Amniotic stem cell (primary cell): ENCODE results near the gene IER5L.
A peak's percentile ranks its signal among the peaks of the same experiment; 100 is the strongest.

ENCODE experiments used
- DNase-seq: peaks from one replicate; lab custom pipeline; 2025; lab: John Stamatoyannopoulos, UW

IER5L gene

DNA sequence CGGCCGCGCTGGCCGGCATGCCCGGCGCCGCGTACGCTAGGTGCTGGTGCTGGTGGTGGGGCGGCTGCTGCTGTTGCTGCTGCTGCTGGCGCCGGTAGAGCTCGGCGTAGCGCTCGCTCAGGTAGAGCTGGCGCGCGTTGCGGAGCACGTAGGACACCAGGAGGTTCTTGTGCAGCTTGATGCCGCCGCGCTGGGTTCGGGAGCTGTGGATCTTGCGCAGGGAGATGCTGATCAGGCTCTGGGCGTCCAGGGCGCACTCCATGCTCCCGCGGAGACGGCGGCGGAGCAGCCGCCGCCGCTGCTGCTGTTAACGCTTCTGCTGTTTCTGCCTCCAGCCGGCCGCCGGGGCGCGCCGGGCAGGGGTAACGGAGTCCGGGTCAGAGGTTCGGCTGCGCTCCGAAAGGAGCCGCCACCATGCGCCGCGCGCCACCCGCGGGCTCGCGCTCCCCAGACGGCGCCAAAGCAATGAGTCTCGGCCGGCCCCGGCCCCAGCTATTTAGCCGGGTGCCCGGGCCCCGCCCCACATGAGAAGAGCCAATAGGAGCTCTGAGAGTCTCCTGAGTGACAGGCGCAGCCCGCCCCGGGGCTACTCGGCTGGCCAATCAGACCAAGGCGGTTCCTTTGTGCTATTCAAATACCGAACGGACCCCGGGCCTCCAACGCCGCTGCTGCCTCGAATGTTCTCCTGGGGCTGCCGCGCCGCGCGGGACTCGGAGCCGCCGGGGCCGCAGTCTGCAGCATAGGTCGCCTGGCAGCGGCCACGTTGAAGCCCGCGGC lies at the start of gene IER5L:
Gene IER5L, minus strand, starts transcription at position 471 of the 777 bp plus-strand sequence. Its CDS starts 209 bp downstream, at position 262.
- peak; percentile 96 for DNase-seq

DNA sequence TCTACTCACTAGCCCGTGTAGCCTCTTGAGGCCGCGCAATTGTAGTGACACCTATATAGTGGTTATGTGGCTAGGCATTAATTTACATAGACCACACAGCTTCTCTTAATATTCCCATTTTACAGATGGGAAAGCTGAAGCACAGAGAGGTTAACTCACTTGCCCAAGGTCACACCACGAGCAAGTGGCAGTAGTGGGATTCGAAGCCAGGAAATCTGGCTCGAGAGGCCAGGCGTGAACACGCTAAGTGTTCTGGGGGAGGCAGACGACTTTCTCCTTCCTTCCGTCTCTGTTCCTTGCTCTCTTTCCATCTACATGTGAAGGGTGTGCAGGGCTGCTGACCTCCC lies 49.8 kb upstream of the IER5L start:
- no peak for DNase-seq

DNA sequence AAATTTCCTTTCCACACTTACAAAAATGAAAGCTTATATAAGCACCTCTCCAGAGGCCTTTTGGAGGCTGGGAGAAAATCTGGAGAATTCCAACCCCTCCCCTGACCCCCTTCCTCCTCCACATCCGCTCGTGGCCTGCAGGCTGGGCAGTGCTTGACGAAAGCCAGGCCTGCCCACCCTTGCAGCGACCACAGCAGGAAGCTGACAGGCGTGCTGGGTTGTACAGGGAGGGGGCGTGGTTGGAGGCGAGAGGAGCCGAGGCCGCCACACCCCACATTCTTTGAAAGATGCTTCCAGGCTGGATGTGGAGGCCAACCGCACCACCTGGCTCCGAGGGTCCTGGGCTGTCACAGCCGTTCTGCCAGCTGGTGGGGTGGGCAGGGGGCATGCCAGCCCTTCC lies 47.8 kb upstream of the IER5L start:
- no peak for DNase-seq

DNA sequence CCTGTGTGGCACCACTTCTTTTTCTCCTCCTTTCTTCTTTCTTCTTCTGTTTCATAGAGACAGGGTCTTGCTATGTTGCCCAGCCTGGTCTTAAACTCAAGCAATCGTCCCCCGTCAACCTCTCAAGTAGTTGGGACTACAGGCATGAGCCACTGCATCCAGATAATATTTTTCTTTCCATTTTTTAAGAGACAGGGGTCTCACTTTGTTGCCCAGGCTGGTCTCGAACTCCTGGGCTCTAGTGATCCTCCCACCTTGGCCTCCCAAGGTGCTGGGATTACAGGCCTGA lies 47.4 kb upstream of the IER5L start:
- DNase-seq: no peak

DNA sequence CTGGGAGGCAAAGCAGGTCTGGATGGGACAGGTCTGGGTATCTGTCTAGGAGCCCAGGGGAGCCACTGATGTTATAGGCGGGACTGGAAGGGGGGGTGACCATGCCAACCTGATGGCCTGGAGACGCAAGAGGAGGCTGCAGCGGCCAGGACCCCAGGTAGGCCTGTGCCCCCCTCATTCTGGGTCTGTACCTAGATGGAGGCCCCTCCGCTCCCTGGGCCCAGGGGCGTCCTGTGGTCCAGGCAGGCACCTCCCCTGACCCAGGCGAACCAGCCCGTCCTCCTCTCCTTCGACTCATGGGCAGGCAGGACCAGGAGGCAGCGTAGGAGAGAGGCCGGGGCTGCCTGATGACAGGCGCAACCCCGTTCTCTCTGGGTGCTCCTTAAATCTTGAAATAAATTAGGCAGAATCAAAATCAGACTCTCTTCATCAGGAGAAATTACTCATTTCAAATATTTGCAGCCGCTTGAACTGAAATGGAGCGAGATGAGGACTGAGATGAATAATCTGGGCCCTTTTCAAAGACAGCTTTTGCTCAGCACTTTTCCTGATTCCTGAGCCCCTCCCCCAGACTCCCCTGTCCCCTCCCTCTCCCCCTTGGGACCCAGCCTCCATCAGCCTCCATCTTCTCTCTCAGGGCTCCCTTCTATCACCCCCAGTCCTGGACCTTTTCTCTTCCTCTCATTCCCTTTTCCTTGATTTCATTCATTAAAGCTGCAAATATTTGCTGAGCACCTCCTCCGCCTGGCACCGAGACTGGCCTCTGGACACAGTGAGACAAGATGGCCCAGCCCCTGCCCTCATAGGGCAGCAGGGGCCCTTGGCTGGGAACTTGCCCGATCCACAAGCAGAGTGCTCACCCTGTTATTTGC lies 46.8 kb upstream of the IER5L start:
- no peak for DNase-seq

DNA sequence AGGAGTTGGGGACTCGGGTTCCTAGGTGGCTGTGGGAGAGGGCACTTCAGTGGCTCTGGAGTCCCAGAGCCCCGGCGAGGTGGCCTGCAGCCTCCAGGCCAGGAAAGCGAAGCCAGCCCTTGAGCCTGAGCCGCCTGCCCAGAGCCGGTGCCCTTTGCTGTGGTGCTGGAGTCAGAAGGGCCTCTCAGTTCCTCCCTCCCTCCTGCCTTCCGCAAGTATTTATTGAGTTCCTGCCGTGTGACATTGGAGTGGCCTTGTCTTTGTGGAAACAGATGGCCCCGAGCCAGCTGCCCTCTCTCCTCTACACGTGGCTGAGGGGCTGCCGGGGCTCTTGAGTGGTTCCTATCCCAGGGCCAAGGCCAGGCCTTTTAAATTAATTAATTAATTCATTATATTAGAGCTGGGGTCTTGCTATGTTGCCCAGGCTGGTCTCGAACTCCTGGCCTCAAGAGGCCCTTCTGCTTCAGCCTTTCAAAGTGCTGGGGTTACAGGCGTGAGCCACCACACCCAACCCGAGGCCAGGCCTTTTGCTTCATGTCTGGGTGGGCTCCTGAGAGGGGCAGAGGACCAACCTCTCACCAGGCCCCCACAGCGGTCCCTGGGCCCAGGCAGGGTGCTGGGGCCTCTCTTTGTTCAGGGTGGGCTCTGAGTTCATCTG lies 45.6 kb upstream of the IER5L start:
- DNase-seq: no peak

DNA sequence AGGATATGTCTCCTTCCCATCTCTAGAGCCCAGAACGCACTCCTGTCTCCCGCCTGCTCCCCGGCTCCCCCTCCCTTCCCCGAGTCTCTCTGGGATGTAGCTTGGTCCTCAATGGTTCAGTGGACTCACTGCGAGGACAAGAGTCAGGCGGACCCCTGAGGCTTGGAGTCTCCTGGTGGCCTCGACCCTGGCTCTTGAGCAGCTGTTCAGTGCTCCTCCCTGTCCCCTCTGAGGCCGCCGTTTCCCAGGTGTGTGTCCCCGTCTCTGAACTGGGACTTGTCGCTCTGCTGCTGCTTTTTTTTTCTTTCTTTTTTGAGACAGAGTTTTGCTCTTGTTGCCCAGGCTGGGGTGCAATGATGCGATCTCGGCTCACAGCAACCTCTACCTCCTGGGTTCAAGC lies 44.8 kb upstream of the IER5L start:
- no peak for DNase-seq

DNA sequence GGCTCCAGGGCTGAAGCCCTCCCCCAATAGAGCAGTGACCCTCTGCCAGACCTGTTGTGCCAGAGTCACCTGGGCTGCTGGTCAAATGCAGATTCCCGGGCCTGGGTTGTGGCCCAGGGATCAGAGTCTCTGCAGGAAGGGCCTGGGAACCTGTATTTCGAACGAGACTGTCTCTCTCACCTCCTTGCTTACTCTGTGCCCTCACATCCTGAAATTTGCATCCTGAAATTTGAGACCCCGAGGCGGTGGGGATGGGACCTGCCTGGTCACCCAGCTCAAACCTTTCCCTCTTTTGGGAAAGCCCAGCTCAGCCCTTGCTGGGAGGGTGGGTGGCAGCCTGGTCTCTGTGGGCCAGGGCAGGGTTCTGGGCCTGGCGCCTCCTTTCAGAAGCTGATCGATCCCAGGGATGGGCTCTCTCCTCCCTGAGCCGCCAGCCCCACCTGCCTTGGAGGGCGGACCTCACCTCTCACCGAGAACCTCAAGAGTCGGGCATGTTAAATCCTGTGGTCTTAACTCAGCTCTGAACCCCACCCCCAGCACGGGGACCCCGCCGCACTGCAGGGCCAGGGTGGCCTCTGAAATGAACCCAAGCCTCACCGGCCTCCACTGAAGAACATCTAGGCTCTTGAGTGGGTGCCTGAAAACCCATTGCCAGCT lies 44.0 kb upstream of the IER5L start:
- DNase-seq: no peak

DNA sequence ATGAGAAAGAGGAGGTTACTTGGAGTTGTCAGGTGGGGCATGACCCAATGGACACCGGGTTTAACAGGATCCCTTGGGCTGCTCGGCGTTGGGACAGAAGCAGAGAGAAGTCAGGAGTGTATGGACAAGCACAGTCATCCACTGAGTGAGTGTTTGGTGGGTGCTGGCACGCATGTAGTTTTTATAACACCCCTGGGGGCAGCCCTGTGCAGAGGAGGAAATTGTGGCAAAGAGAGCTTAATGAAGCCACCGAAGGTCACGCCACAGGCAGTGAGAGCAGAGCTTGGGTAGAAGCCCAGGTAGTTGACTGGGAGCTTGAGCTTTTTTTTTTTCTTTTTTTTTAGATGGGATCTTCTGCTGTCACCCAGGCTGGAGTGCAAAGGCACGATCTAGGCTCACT lies 43.2 kb upstream of the IER5L start:
- DNase-seq: no peak

DNA sequence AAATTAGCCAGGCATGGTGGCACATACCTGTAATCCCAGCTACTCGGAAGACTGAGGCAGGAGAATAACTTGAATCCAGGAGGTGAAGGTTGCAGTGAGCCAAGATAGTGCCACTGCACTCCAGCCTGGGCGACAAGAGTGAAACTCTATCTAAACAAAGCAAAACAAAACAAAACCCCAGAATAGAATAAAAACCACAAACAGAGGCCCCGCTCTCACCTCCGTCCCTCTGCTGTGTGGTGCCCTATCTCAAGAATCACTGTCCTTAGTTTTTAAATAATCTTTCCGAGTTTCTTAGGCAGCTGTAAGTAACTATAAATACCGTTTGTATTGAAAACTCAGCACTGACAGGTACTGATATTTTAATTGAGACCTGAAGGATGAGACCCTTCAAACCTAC lies 42.7 kb upstream of the IER5L start:
- DNase-seq: no peak

DNA sequence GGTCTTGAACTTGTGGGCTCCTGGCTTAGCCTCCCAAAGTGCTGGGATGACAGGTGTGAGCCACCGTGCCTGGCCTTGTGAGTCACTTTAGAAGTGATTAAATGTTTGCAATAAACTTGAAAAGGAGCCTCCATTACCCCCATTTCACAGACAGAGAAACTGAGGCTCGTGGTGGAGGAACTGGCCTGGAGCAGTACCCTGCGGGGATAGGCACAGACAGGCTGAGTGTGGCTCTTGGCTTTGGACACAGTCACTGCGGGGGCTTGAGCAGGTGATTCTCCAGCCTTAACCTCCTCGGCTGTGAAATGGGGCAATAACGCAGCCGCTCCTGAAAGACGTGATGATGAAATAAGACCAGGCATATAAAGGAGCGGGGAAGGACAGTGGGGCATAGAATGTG lies 40.9 kb upstream of the IER5L start:
- DNase-seq: no peak

DNA sequence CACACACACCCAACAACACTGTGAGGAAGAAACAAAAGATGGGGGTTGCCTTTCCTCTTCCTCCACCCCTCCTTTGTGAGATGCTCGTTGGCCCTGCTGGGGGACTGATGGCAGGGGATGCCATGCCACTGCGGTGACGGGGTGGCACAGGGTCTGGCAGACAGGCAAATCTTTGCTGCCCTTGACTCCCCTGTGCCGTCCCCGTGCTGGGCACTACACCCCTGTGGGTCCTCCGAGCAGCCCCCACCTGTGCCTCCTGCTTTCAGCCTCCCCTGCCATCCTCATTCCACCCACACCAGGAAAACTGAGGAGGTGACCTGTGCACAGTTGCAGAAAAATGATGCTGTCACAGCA lies 40.2 kb upstream of the IER5L start:
- no peak for DNase-seq

DNA sequence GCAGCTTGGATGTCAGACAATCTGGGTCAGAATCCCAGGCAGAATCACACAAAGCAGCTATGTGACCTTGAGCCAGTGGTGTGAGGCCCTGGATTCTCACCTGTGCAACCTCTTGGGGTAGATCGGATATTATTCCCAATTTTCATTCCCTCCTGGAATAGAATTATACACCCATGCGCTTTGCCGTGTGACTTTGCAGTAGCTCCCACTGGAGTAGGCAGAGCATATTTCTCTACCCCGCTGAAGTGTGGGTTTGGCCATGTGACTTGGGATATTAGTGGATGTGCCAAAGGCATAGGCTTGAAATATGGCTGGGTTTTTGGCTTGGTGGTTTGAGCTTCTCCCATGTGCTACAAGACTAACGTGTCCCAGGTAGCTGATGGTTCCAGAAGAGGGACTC lies 35.5 kb upstream of the IER5L start:
- no peak for DNase-seq

DNA sequence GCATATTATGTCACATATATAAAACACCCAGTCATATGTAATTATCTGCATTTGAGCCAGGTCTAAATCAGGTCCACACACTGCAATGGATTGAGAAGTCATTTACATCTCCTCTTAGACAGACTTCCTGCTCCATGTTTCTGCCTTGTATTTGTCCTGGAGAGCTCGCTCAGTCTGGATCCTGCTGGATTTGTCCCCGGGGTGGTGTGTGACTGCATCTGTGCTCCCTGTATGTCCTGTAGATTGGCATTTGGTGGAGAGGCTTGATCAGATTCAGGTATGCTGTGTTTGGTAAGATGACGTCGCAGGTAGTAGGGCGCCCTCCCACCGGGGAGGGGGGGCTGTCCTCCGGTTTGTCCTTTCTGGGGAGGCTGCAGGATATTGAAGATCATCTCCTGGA lies 33.6 kb upstream of the IER5L start:
- DNase-seq: no peak

DNA sequence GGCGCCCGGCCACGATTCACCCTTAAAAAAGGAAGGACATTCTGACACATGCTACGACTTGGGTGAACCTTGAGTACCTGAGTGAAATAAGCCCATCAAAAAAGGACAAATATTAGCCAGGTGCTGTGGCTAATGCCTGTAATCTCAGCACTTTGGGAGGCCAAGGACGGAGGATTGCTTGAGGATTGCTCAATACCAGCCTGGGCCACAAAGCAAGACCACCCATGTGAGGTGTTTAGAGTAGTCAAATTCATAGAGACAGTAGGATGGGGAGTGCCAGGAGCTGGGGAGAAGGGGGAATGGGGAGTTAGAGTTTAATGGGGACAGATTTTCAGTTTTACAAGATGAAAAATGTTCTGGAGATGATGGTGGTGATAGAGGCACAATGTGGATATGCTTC lies 32.1 kb upstream of the IER5L start:
- no peak for DNase-seq

DNA sequence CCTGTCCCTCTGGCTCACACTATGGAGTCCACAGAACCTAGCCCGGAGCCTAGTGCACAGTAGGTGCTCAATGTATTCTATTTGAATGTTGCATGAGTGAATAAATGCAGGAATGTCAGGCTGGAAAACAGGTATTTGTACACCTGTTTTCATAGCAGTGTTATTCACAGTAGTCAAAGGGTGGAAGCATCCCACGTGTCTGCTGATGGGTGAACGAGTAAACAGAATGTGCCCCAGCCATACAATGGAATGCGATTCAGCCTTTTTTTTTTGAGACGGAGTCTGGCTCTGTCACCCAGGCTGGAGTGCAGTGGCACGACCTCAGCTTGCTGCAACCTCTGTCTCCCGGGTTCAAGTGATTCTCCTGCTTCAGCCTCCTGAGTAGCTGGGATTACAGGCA lies 31.5 kb upstream of the IER5L start:
- DNase-seq: no peak

DNA sequence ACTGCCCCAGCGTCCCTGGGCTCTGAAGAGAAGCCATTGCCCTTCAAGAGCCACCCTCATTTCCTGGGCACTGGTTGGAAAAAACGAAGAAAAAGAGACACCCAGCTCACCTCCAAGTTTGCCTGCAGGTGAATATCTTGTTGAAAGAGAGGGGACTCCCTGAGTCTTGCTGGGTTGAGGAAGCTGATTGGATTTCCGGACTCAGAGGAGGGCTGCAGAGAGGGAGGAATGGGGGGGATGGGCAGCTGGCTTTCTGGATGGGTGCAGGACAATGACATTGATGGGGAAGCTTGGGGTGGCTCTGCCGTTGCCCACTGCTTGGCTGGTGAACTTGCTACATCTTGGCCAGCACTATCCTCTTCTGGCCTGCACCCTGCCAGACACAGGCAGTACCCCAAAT lies 31.0 kb upstream of the IER5L start:
- DNase-seq: no peak

DNA sequence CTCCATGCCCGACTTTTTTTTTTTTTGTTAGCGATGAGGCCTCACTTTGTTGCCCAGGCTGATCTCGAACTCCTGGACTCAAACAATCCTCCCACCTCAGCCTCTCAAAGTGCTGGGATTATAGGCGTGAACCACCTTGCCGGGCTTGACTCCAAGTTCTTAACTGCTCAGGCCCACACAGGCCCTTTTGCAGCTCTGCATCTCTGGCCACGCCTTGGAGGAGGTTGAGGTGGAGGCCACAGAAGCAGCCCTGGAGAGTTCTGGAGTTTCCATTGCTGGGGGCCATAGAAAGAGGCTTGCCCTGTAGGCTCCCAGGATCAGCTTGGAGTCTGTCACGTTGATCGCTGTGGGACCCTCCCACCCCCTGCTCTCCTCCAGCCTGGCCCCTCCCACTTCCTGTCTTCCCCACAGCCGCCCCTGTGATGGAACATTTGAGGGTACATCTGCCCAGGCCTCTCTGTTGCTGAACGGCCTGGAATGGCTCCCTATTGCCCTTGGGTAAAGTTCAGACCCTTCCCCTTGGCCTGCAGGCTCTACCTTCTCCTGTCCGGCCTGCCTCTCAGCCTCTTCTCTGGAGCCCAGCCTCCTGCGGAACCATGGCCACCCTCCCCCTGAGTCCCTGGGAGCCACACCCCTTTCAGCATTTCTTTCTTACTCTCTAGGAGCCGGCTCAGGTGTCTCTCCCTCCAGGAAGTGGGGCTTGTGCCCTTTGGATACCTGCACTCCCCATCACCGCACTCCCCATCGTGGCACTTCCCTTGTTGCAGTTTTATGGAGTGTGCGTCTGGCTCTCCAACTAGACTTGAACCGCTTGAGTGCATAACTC lies 30.4 kb upstream of the IER5L start:
- no peak for DNase-seq

DNA sequence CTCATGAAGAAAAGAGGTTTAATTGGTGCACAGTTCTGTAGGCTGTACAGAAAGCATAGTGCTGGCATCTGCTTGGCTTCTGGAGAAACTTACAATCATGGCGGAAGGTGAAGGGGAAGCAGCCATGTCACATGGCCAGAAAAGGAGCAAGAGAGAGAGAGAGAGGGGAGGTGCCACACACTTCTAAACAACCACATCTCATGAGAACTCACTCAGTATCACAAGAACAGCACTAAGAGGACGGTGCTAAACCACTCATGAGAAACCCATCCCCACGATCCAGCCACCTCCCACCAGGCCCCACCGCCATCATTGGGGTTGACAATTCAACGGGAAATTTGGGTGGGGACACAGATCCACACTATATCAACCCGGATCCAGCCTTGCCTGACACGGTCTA lies 28.8 kb upstream of the IER5L start:
- DNase-seq: no peak

DNA sequence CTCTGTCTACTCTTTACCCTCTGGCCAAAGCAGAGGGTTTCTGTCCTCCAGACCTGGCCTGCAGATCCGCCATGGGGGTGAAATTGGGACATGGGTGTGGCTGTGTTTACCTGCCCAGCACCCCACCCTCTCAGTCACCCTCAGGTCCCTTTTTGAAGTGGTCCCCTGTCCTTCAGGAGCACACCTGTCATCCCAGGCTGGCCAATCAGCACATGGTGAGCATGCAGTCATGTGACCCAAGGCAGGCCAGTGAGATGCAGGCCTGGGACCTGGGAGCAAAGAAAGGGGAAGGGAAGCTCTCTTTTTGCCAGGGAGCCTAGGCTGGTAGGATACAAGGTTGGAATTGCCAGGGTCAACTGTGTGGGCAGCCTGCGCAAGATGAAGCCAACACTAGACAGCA lies 28.3 kb upstream of the IER5L start:
- DNase-seq: no peak

DNA sequence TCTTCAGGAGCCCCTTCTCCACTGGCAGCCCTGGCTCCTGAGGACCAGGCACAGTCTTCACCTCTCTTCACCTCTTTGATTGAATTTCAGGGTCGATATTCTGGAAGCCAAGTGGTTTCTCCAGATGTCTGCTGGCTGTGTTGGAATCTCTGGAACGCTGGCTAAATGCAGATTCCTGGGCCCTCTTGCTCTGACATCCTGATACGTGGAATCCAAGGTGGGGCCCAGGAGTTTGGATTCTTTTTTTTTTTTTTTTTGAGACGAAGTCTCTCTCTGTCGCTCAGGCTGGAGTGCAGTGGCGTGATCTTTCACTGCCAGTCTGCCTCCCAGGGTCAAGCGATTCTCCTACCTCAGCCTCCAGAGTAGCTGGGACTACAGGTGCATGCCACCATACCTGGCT lies 26.8 kb upstream of the IER5L start:
- DNase-seq: no peak

DNA sequence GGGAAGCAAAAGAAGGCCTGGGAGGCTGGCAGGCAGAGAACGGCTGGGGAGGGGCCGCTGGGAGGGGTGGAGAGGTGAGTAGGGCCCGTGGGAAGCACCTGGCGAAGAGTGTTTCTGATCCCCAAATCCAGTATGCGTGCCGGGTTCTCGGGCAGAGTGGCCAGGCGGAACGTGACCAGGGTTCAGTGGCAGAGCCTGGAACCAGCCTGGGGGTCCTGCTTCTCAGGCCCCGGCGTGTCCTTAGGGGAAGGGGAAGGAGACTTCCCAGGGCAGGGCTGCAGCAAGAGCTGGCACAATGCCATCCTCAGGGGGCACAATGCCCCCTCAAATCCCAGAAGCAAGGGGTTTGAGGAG lies 25.5 kb upstream of the IER5L start:
- no peak for DNase-seq
